K562 (cell line): ENCODE results near the gene TMOD2. TPM values are rescaled to one million over a fixed set of nuclear protein-coding genes. Genes with fewer than 3 reads are reported as not detected.

ENCODE experiments used
- HMBOX1 ChIP-seq: sonication (generic); IDR thresholded peaks from 2 replicates; pipeline ENCODE4 v1.6.1; 2016
- KDM1A ChIP-seq, 2 experiments: fragments of 450-650 bp; IDR thresholded peaks; 2 replicates each; pipeline ENCODE4 v1.6.1; 2016; ENCODE audit warnings: mild to moderate bottlenecking in 2 of 2
- RHOXF2B ChIP-seq: fragments of 250-450 bp; sonication (Bioruptor Pico); conservative IDR thresholded peaks from 2 replicates; pipeline ENCODE4 v1.5.1; 2021
- SIN3A ChIP-seq, 2 experiments: fragments of 150-350 bp in 1 of 2; IDR thresholded peaks; 2 replicates each; pipeline ENCODE4 v1.6.1; 2011 to 2016; ENCODE audit warnings: borderline replicate concordance in 2 of 2, low read depth in 2 of 2, low read length in 2 of 2, mild to moderate bottlenecking in 2 of 2, moderate library complexity in 2 of 2; ENCODE audit not compliant: control insufficient read depth in 1 of 2
- SMARCC2 ChIP-seq: fragments of 450-650 bp; IDR thresholded peaks from 2 replicates; pipeline ENCODE4 v1.6.1; 2017; ENCODE audit warnings: antibody characterized with exemption, moderate library complexity, mild to moderate bottlenecking, low read depth
- ZNF395 ChIP-seq: fragments of 200-800 bp; sonication (Bioruptor generic); IDR thresholded peaks from 2 replicates; pipeline ENCODE4 v1.6.1; 2017; ENCODE audit warnings: missing genetic modification characterization, missing compliant biosample characterization
- polyA plus RNA-seq, 8 experiments: library from polyadenylated mRNA; depleted of rRNA in 4 of 8; stranded (reverse) in 5 of 8; unstranded in 3 of 8; fragments of >200 nt; fragmentation: Nextera tagmentation in 2 of 8; fragmentation: Illumina TruSeq in 1 of 8; extraction: Ambion mirVana in 2 of 8; extraction: Trizol in 1 of 8; gene quantifications; 2 replicates each; pipeline versions ENCODE4 v1.2.1 to v1.2.3, GENCODE V29; 2011 to 2014; ENCODE audit warnings: inconsistent platforms in 1 of 8, missing spikeins in 1 of 8
- total RNA-seq, 7 experiments: library from RNA; depleted of rRNA in 6 of 7; stranded (reverse); fragments of >200 nt in 6 of 7; fragmentation: Illumina TruSeq in 2 of 7; extraction: Trizol in 2 of 7; gene quantifications; 2 replicates each; pipeline versions ENCODE4 v1.2.1 to v1.2.3, GENCODE V29; 2011 to 2021; ENCODE audit warnings: low replicate concordance in 1 of 7
- TF ChIP-seq, protein P1 (sequence below): sonication (generic); formaldehyde crosslinking; IDR thresholded peaks from 2 replicates; pipeline ENCODE4 v1.8.1; 2023; ENCODE audit warnings: mild to moderate bottlenecking, missing genetic modification reagents

TMOD2 gene
- total and polyA plus RNA-seq, 9 of the 15 experiments (the other 6 are each of a cell fraction or from before 2014, with no cell fraction given), result 0.49 to 3.8 (median 3.0) TPM

DNA sequence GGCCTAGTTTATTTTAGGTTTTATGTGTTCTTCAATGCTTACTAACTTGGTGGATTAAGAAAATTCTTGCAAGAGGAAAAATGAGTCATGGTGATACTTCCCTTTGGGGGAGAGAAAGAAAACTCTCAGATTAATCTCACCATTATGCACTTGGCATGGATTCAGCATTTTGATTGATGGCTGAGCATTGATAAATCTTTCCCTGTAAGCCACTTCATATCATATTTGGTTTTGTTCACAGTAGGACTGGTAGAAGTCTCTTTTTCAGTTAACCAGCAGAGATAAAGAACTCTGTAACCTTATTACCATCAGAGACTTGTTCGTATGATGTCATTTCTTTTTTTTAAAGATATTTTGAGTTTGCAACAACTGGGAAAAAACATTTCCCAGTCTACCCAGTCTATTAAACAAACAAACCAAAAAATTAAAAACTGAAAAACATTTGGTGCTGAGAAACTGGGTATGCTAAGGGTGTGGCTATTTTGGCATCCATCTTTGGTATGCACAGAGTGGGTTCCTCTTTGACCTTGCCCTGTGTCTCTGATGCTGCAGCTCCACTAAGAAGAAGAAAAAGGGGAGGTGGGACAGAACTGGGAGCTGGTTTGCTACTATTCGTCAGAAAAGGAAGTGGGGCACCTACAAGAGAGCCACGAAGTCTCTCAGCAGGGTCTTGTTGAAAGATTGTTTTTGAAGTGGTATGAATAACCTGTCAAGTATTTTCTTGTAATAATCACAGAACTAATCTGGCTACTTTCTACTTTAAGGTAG is 95.2 kb downstream of the TMOD2 start (continued):
- TF ChIP-seq KDM1A (IDR thresholded peaks at IDR 0.05) (peak; percentile 91), SIN3A (IDR thresholded peaks at IDR 0.05; ENCODE audit: borderline replicate concordance in 2 of 2, control insufficient read depth in 1 of 2, low read depth in 2 of 2, low read length in 2 of 2) (no peak), SMARCC2 (peak; percentile 77), HMBOX1 (peak; percentile 98), ZNF395 (CRISPR knock-in tag) (peak; percentile 68; the same call in 1 of the 2 replicates), RHOXF2B (no peak)
- TF ChIP-seq, protein P1, sequence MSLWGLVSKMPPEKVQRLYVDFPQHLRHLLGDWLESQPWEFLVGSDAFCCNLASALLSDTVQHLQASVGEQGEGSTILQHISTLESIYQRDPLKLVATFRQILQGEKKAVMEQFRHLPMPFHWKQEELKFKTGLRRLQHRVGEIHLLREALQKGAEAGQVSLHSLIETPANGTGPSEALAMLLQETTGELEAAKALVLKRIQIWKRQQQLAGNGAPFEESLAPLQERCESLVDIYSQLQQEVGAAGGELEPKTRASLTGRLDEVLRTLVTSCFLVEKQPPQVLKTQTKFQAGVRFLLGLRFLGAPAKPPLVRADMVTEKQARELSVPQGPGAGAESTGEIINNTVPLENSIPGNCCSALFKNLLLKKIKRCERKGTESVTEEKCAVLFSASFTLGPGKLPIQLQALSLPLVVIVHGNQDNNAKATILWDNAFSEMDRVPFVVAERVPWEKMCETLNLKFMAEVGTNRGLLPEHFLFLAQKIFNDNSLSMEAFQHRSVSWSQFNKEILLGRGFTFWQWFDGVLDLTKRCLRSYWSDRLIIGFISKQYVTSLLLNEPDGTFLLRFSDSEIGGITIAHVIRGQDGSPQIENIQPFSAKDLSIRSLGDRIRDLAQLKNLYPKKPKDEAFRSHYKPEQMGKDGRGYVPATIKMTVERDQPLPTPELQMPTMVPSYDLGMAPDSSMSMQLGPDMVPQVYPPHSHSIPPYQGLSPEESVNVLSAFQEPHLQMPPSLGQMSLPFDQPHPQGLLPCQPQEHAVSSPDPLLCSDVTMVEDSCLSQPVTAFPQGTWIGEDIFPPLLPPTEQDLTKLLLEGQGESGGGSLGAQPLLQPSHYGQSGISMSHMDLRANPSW (CRISPR knock-in tag), result no peak
